ENCODE data around the gene NOXO1.

The NOXO1 gene

DNA sequence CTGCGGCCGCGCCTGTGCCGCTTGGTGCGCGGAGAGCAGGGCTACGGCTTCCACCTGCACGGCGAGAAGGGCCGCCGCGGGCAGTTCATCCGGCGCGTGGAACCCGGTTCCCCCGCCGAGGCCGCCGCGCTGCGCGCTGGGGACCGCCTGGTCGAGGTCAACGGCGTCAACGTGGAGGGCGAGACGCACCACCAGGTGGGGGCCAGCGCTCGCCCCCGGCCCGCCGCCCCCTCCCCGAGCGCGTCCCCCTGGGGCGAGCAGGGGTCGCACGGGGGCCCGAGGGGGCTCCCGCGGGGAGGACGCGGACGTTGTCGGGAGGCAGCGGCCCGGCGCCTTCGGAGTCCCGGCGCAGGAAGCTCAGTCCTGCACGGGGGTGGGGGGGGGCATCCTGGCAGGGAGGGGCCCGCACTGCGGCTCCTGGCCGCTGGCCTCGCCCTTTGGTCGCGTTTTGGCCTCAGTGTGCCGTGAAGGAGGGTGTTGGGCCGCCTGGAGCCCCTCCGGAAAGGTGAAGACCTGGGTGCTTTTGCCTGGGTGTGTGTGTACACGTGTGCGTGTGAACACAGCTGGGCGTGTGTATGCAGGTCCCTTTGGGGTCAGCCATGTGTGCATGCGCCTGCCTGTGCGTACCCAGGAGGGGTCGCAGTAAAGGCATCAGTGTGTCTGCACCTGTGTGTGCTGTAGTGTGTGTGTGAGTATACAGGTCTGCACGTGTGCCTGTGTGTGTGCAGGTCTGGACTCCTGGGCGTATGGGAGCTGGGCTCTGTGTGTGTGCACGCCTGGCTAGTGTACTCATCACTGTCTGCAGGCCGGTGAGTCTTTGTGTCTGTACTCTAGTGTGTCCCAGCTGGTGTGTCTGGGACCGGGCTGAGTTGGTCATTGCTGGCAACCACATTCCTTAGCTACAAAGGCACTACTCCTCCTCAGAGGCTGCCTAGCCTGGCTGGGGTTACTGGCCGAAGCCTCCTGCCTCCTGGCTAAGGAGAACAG, 46.0 kb upstream of the NOXO1 start:
- TF ChIP-seq, protein P1, sequence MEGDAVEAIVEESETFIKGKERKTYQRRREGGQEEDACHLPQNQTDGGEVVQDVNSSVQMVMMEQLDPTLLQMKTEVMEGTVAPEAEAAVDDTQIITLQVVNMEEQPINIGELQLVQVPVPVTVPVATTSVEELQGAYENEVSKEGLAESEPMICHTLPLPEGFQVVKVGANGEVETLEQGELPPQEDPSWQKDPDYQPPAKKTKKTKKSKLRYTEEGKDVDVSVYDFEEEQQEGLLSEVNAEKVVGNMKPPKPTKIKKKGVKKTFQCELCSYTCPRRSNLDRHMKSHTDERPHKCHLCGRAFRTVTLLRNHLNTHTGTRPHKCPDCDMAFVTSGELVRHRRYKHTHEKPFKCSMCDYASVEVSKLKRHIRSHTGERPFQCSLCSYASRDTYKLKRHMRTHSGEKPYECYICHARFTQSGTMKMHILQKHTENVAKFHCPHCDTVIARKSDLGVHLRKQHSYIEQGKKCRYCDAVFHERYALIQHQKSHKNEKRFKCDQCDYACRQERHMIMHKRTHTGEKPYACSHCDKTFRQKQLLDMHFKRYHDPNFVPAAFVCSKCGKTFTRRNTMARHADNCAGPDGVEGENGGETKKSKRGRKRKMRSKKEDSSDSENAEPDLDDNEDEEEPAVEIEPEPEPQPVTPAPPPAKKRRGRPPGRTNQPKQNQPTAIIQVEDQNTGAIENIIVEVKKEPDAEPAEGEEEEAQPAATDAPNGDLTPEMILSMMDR (IDR thresholded peaks at IDR 0.05; ENCODE audit: low read depth, low read length, missing control alignments) = peak; percentile 3
- H3K36me3 ChIP-seq (replicated peaks) = peaks cover 3% of the 10 kb centered on the region
- H3K4me3 ChIP-seq (ENCODE audit: low read depth, low read length) = peak overlapping the region; percentile 60
- peak; percentile 48 for DNase-seq
- H3K27me3 ChIP-seq (replicated peaks) = no peaks in the 10 kb centered on the region
- in situ Hi-C loops (cut with HindIII; ENCODE audit: low pct_ligation_motif_present, low sequenced_read_pairs) = no loop called here
- H3K27ac ChIP-seq = no peak overlapping the region

DNA sequence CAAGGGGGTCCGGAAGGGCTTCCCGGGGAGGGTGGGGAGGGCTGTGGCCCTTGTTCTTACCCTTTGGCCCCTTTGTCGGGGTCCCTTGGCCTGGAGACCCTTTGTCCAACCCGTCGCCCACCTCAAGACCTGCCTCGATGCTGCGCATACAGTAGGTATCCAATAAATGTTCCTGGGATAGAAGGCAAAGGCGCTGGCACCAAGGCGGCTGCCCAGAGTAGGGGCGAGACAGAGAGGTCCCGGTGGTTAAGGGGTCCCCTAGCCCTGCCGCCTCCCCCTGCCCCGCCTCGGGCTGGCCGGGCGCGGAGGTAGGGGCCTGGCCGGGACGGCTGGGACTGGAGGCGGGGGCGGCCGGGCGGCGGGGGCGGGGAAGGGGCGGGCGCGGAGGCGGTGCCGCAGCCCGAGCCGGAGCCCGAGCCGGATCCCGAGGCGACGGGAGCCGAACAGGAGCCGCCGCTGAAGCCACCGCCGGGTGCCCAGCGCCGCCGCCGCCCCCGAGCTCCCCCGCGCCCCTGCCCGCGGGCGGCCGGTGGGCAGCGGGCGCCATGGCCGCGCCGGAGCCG, 45.3 kb upstream of the NOXO1 start, which contains the start of gene NHERF2:
Gene NHERF2 (plus strand): TSS at position 442 of the 563 bp plus-strand sequence. CDS start 104 bp downstream, at position 546.
- H3K36me3 ChIP-seq (replicated peaks) = no peaks in the 10 kb centered on the region
- no peaks in the 10 kb centered on the region for H3K27me3 ChIP-seq (replicated peaks)
- in situ Hi-C loops (cut with HindIII; ENCODE audit: low pct_ligation_motif_present, low sequenced_read_pairs) = no loop called here
- H3K4me3 ChIP-seq (ENCODE audit: low read depth, low read length) = peak within 1 kb of the TSS; percentile 60
- TF ChIP-seq, protein P1 (IDR thresholded peaks at IDR 0.05; ENCODE audit: low read depth, low read length, missing control alignments) = no peak
- no peak for DNase-seq
- no peak within 1 kb of the TSS for H3K27ac ChIP-seq

DNA sequence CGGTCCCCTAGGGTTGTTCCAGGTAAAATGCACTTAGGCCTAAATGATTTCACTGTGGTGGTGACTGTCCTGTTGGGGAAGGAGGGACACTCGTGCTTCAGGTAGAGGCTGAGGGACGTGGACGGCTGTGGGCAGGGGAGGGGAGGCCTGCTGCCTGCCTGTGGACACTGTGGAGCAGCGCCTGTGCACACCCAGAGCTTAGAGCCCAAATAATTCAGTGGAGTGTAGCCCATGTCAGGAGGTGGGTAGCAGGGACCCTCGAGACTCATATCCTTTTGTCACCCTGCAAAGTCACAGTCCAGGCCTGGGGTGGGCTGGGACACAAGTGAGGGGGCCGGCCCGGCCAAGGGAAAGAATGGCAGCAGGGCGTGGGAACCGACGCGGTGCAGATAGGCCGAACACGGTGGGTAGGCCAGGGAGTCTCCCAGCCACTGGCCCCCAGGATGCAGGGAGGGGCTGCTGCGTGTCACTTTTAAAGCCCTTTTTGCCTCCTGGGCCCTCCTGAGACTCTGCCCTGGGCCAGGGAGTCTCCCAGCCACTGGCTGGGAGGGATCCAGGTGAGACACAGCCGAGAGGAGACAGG, 44.7 kb upstream of the NOXO1 start:
- TF ChIP-seq, protein P1 (IDR thresholded peaks at IDR 0.05; ENCODE audit: low read depth, low read length, missing control alignments) = no peak
- H3K27me3 ChIP-seq (replicated peaks) = no peaks in the 10 kb centered on the region
- H3K4me3 ChIP-seq (ENCODE audit: low read depth, low read length) = no peak overlapping the region
- in situ Hi-C loops (cut with HindIII; ENCODE audit: low pct_ligation_motif_present, low sequenced_read_pairs) = no loop called here
- DNase-seq = no peak
- H3K36me3 ChIP-seq (replicated peaks) = no peaks in the 10 kb centered on the region
- no peak overlapping the region for H3K27ac ChIP-seq

DNA sequence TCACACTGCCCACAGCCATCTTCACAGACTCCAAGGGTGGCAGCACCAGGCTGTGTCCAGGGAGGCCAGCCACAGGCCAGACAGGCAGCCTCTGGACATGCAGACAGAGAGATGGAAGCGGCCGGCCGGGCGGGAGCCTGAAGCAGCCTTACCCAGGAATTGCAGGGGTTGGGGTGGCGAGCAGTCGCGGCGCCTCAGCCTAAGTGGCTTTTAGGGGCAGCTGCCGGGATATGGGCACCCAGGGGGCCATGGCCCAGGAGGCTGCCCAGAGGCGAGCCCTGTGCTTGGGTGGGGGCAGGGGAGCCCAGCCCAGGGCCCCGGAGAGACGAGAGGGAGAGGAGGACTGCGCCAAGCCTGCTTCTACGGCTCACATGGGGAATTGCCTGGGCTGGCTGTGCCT, 44.0 kb upstream of the NOXO1 start:
- Histone ChIP-seq H3K36me3 (replicated peaks) (no peaks in the 10 kb centered on the region), H3K27me3 (replicated peaks) (peaks cover 5% of the 10 kb centered on the region), H3K4me3 (ENCODE audit: low read depth, low read length) (no peak overlapping the region), H3K27ac (no peak overlapping the region)
- TF ChIP-seq, protein P1 (IDR thresholded peaks at IDR 0.05; ENCODE audit: low read depth, low read length, missing control alignments) = no peak
- in situ Hi-C loops (cut with HindIII; ENCODE audit: low pct_ligation_motif_present, low sequenced_read_pairs) = no loop called here
- no peak for DNase-seq

DNA sequence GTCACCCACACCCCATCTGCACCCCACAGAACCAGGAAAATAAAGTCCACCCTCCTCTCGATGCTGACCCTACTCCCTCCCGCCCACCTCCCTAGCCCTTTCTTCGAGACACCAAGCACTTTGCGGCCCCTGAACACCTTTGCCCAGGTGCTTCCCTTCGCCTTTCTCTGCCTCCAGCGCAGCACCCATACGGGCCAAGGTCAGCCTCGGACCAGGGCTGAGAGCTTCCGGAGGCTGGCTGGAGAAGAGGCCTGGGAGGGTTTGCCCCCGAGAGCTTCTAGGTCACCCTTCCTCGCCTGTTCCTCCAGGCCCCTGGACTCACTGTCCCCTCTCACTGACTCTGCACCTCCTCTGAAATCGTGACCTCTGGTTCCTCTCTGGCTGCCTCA, 42.8 kb upstream of the NOXO1 start:
- H3K4me3 ChIP-seq (ENCODE audit: low read depth, low read length) = no peak overlapping the region

More for the DNA sequence above, 42.8 kb upstream of the NOXO1 start:
- TF ChIP-seq, protein P1 (IDR thresholded peaks at IDR 0.05; ENCODE audit: low read depth, low read length, missing control alignments) = no peak
- no peak overlapping the region for H3K27ac ChIP-seq
- peaks cover 13% of the 10 kb centered on the region for H3K27me3 ChIP-seq (replicated peaks)
- no peak for DNase-seq
- H3K36me3 ChIP-seq (replicated peaks) = no peaks in the 10 kb centered on the region
- in situ Hi-C loops (cut with HindIII; ENCODE audit: low pct_ligation_motif_present, low sequenced_read_pairs) = no loop called here

Data from brain microvascular endothelial cell (primary cell).